Neural progenitor cell (in vitro differentiated cells): Measurements from ENCODE around the gene SUSD2.

Source experiments
- EZH2 ChIP-seq: fragments of 200-600 bp; sonication (generic); IDR thresholded peaks from 2 replicates; pipeline ENCODE4 v1.6.1; 2017; ENCODE audit warnings: antibody characterized with exemption, mild to moderate bottlenecking, moderate library complexity
- TF ChIP-seq, protein P1 (sequence below): fragments of 200-600 bp; sonication (generic); IDR thresholded peaks from 2 replicates; pipeline ENCODE4 v1.5.1; 2017; ENCODE audit warnings: antibody characterized with exemption, mild to moderate bottlenecking

DNA sequence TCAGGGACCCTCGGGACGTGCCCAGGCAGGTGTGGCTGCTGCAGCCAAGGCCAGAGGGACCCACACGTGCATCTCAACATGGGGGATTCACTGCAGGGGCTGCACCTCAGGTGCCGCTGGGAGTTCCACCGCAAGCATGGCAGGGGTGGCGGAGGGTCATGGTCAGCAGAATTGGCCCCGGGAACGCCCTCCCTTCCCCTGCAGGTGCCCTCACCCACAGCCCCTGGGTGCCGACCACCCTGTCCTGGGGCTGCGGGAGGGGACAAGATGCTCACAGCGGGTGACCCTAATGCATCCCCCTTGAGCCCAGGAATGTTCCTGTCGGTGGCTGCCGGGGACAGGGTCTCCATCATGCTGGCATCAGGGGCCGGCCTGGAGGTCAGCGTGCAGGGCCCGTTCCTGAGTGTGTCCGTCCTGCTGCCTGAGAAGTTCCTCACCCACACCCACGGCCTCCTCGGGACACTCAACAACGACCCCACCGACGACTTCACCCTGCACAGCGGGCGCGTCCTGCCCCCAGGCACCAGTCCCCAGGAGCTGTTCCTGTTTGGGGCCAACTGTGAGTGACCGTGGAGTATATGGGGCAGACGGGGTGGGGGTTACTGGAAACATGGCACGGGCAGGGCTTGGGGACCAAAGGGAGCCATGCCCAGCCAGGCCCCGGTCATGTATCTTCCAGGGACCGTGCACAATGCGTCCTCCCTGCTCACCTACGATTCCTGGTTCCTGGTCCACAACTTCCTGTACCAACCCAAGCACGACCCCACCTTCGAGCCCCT lies 5.8 kb downstream of the SUSD2 start:
- TF ChIP-seq EZH2, result no peak
- TF ChIP-seq, protein P1, sequence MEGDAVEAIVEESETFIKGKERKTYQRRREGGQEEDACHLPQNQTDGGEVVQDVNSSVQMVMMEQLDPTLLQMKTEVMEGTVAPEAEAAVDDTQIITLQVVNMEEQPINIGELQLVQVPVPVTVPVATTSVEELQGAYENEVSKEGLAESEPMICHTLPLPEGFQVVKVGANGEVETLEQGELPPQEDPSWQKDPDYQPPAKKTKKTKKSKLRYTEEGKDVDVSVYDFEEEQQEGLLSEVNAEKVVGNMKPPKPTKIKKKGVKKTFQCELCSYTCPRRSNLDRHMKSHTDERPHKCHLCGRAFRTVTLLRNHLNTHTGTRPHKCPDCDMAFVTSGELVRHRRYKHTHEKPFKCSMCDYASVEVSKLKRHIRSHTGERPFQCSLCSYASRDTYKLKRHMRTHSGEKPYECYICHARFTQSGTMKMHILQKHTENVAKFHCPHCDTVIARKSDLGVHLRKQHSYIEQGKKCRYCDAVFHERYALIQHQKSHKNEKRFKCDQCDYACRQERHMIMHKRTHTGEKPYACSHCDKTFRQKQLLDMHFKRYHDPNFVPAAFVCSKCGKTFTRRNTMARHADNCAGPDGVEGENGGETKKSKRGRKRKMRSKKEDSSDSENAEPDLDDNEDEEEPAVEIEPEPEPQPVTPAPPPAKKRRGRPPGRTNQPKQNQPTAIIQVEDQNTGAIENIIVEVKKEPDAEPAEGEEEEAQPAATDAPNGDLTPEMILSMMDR, result no peak
